GM12874 (cell line): ENCODE measurements around the gene CNNM2.

Experiments used
- TF ChIP-seq, protein P1 (sequence below): IDR thresholded peaks from 2 replicates; pipeline ENCODE4 v1.5.1; 2011; ENCODE audit warnings: low read depth, mild to moderate bottlenecking, control low read depth, low read length, moderate library complexity; ENCODE audit not compliant: insufficient read depth

Gene CNNM2

DNA sequence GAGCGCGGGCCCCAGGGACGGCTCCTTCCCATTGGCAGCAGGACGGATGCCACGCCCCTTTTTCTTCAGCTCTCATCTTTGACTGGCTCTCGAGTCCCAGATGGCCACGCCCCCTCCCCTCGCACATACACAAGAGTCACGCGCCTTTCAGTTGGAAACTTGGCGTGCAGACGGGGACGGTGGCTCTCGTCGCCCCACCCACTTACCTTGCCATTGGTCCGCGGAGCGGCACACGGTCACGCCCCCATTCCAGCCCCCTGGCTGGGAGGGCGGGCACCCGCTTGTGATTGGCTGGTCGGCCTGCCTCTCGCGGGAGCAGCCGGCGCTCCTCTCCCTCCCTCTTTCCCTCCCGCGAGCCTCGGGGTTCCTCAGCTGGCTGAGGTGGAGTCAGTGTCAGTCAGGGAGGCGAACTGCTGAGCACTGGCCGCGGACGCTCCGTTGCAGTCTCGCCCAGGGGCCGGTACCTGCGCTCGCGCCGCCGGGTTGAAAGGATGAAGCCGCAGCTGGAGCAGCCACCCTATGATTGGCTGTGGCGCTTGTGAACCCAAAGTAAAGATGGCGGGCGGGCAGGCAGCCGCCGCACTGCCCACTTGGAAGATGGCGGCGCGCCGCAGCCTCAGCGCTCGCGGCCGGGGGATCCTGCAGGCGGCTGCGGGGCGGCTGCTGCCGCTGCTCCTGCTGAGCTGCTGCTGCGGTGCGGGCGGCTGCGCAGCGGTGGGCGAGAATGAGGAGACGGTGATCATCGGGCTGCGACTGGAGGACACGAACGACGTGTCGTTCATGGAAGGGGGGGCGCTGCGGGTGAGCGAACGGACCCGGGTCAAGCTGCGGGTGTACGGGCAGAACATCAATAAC is at the start of gene CNNM2:
CNNM2 (plus strand) TSS at position 333 of the 855 bp plus-strand sequence; CDS start at position 520, 187 bp downstream.
- TF ChIP-seq, protein P1, sequence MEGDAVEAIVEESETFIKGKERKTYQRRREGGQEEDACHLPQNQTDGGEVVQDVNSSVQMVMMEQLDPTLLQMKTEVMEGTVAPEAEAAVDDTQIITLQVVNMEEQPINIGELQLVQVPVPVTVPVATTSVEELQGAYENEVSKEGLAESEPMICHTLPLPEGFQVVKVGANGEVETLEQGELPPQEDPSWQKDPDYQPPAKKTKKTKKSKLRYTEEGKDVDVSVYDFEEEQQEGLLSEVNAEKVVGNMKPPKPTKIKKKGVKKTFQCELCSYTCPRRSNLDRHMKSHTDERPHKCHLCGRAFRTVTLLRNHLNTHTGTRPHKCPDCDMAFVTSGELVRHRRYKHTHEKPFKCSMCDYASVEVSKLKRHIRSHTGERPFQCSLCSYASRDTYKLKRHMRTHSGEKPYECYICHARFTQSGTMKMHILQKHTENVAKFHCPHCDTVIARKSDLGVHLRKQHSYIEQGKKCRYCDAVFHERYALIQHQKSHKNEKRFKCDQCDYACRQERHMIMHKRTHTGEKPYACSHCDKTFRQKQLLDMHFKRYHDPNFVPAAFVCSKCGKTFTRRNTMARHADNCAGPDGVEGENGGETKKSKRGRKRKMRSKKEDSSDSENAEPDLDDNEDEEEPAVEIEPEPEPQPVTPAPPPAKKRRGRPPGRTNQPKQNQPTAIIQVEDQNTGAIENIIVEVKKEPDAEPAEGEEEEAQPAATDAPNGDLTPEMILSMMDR = no peak

DNA sequence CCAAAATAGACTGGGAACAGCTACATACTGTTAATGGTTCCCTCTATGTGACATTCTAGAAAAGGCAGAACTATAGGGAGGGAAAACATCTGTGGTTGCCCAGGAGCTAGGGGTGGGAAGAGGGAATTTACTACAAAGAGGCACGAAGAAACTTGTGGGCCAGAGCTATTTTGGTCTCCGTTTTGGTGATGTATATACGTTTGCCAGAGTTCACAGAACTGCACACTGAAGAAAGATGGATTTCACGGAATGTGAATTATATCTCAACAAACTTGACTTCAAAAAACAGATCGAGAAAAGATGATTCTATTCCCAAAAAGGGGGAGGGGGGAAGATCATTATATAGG is 49.2 kb upstream of the CNNM2 start:
- TF ChIP-seq, protein P1 = no peak

DNA sequence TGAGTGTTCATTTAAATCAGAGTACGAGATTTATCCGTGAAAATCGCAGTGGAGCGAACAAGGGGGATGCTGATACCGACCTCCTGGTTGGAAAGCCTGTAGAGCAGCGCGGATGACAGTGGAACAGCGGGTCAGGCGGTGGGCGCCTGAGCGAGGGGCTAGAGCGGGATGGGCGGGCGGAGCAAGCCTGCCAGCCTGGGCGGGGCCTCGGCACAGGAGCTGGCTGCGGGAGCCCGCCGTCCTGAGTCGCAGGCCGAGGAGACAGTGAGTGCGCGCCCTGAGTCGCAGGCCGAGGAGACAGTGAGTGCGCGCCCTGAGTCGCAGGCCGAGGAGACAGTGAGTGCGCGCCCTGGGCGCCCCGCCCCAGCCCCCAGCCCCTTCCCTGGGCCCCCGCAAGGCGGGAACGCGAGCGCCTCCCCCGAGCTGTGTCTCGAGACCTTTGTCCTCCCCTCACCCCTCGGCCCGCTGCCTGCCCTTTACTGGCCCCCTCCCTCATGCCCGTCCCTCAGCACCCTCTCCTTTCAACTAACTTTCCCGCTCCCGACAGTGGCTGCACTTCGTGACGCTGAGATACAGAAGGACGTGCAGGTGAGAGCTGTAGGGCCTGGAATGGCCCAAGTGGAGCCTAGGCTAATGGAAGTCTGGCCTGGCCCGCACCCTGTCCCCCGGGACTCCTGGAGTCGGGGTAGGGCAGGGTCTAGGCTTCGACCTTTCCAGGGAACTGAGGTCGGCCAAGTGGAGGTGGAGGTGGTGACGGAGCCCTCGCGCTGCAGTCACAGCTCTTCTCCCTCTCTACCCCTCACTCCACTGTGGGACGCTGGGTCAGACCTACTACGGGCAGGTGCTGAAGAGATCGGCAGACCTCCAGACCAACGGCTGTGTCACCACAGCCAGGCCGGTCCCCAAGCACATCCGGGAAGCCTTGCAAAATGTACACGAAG is 48.6 kb upstream of the CNNM2 start, which contains the start of gene AS3MT:
AS3MT (plus strand) TSS at position 213 of the 941 bp plus-strand sequence; CDS start at position 336, 123 bp downstream.
- TF ChIP-seq, protein P1 = no peak

DNA sequence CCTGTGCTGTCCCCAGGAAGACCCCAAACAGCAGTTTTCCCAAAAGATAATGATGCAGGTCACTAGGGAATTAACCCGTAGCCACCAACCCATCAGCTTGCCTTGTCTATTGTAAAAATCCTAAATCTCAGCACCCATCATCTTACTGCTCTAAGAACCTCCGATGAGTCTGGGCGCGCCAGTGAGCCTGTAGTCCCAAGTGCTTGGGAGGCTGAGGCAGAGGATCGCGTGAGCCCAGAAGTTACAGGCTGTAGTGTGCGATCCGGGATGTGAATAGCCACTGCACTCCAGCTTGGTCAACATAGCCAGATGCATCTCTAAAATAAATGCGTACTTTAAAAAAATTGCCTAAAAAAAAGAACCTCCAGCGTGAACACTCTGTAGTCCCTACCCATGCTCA is 47.9 kb upstream of the CNNM2 start:
- TF ChIP-seq, protein P1 = no peak

DNA sequence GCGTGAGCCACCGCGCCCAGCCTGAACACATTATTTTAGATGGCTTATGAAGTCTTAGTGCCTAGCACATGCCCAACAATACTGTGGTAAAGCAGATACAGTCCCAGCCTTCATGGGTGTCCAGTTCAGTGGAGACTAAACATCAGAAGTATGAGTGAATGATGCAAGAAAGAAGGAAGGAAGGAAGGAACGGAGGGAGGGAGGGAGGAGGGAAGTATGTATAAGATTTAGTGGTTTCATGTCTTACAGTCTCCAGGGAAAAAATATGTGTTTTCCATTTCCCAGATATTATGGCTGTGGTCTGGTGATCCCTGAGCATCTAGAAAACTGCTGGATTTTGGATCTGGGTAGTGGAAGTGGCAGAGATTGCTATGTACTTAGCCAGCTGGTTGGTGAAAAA is 45.9 kb upstream of the CNNM2 start:
- TF ChIP-seq, protein P1 = no peak

DNA sequence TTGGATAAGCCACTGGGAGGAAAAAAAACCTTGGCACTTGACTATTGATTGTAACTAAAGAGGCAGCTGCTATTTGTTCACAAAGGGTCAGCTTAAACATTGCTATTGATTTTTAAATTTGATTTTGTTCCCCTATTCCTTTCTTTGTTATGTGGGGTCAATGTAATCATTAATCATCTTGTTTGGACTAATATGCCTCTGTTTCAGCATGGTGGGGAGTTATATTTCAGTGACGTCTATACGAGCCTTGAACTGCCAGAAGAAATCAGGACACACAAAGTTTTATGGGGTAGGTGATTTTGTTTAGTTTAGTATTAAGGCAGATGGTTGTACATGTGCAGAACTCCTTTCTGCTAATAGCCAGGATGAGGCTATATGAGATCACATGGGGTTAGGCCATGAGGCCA is 41.3 kb upstream of the CNNM2 start:
- TF ChIP-seq, protein P1 = no peak

DNA sequence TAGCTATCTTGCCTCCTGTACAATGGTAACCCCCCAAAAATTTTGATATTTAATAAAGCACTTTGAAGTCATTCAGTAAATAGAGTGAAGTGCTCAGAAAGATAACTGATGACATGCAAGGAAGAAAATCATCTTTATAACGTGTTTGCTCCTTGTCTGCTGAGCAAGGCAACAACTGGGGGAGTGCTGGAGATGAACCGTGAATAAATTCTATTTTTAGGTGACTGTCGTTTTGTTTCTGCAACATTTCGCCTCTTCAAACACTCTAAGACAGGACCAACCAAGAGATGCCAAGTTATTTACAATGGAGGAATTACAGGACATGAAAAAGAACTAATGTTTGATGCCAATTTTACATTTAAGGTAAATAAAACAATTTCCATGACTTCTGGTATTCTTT is 39.5 kb upstream of the CNNM2 start:
- TF ChIP-seq, protein P1 = no peak
